ES-I3 (cell line): Measurements from ENCODE around the gene ADGRG7.
"Not testable (repeated sequence)": the region's sequence is repeated elsewhere in the genome, so short reads cannot be mapped to it uniquely, and the experiment has no call there.

Source experiments
- H3K36me3 ChIP-seq: 2 replicates; pipeline ENCODE4 v1.6.1; 2013; ENCODE audit warnings: mild to moderate bottlenecking, low read length, control low read depth, moderate library complexity; ENCODE audit not compliant: insufficient read depth
- H3K4me1 ChIP-seq: 2 replicates; pipeline ENCODE4 v1.6.1; 2013; ENCODE audit warnings: mild to moderate bottlenecking, control low read depth, low read length; ENCODE audit not compliant: insufficient read depth
- H3K9ac ChIP-seq: 2 replicates; pipeline ENCODE4 v1.6.1; 2013; ENCODE audit warnings: low read depth, mild to moderate bottlenecking, low read length, moderate library complexity
- H3K9me3 ChIP-seq: 2 replicates; pipeline ENCODE4 v1.6.1; 2013; ENCODE audit warnings: mild to moderate bottlenecking, low read length, moderate library complexity; ENCODE audit not compliant: control insufficient read depth, insufficient read depth

Gene ADGRG7

GRCh38 chr3:100609305-100609704, at the start of gene ADGRG7:
Gene ADGRG7 (plus strand): TSS chr3:100609601. CDS start chr3:100609857, 256 bp downstream.
- Histone ChIP-seq H3K9ac (no peak within 1 kb of the TSS), H3K4me1 (no peaks in the 10 kb centered on the region), H3K9me3 (no peaks in the 10 kb centered on the region), H3K36me3 (no peaks in the 10 kb centered on the region)

GRCh38 chr3:100560426-100560825, 49.0 kb upstream of the ADGRG7 start:
- peaks cover 20% of the 10 kb centered on the region for H3K4me1 ChIP-seq
- no peak overlapping the region for H3K9ac ChIP-seq
- no peaks in the 10 kb centered on the region for H3K36me3 ChIP-seq
- no peaks in the 10 kb centered on the region for H3K9me3 ChIP-seq

- H3K4me1 ChIP-seq, result peaks cover 20% of the 10 kb centered on the region
- H3K9ac ChIP-seq, result no peak overlapping the region
- no peaks in the 10 kb centered on the region for H3K36me3 ChIP-seq
- H3K9me3 ChIP-seq, result no peaks in the 10 kb centered on the region
These were observed 47.8 kb upstream of the ADGRG7 start for GRCh38 chr3:100561459-100562158.

- Histone ChIP-seq H3K36me3 (no peaks in the 10 kb centered on the region), H3K4me1 (peaks cover 20% of the 10 kb centered on the region), H3K9me3 (no peaks in the 10 kb centered on the region), H3K9ac (no peak overlapping the region)
These were observed 47.1 kb upstream of the ADGRG7 start for GRCh38 chr3:100562224-100562857.

- H3K4me1 ChIP-seq, result peaks cover 20% of the 10 kb centered on the region
- H3K9me3 ChIP-seq, result no peaks in the 10 kb centered on the region
- H3K36me3 ChIP-seq, result no peaks in the 10 kb centered on the region
- no peak overlapping the region for H3K9ac ChIP-seq
These were observed 46.2 kb upstream of the ADGRG7 start for GRCh38 chr3:100563228-100563627.

- H3K9ac ChIP-seq, result no peak overlapping the region
- no peaks in the 10 kb centered on the region for H3K9me3 ChIP-seq
These were observed 45.7 kb upstream of the ADGRG7 start for GRCh38 chr3:100563652-100564211.

GRCh38 chr3:100570811-100571210, 38.6 kb upstream of the ADGRG7 start:
- H3K9me3 ChIP-seq, result no peaks in the 10 kb centered on the region
- H3K36me3 ChIP-seq, result no peaks in the 10 kb centered on the region
- H3K9ac ChIP-seq, result no peak overlapping the region
- no peaks in the 10 kb centered on the region for H3K4me1 ChIP-seq

More at GRCh38 chr3:100563652-100564211, 45.7 kb upstream of the ADGRG7 start:
- H3K4me1 ChIP-seq, result peaks cover 20% of the 10 kb centered on the region
- H3K36me3 ChIP-seq, result no peaks in the 10 kb centered on the region

- Histone ChIP-seq H3K36me3 (no peaks in the 10 kb centered on the region), H3K9me3 (no peaks in the 10 kb centered on the region), H3K9ac (no peak overlapping the region), H3K4me1 (no peaks in the 10 kb centered on the region; the same call in 1 of the 2 replicates)
These were observed 34.9 kb upstream of the ADGRG7 start for GRCh38 chr3:100574536-100574935.

- Histone ChIP-seq H3K9ac (no peak overlapping the region), H3K4me1 (no peaks in the 10 kb centered on the region; the same call in 1 of the 2 replicates), H3K9me3 (no peaks in the 10 kb centered on the region), H3K36me3 (no peaks in the 10 kb centered on the region)
These were observed 33.7 kb upstream of the ADGRG7 start for GRCh38 chr3:100575704-100576103.

GRCh38 chr3:100577382-100578008, 31.9 kb upstream of the ADGRG7 start:
- Histone ChIP-seq H3K36me3 (no peaks in the 10 kb centered on the region), H3K9ac (no peak overlapping the region), H3K4me1 (no peaks in the 10 kb centered on the region; the same call in 1 of the 2 replicates), H3K9me3 (no peaks in the 10 kb centered on the region)

GRCh38 chr3:100578646-100579045, 30.8 kb upstream of the ADGRG7 start:
- Histone ChIP-seq H3K4me1 (no peaks in the 10 kb centered on the region; the same call in 1 of the 2 replicates), H3K9ac (no peak overlapping the region), H3K9me3 (0 out of 2 replicates have a peak, but pooled peaks cover 4% of the 10 kb centered on the region), H3K36me3 (no peaks in the 10 kb centered on the region)

GRCh38 chr3:100580147-100580546, 29.3 kb upstream of the ADGRG7 start:
- peaks cover 9% of the 10 kb centered on the region; the same call in 1 of the 2 replicates for H3K9me3 ChIP-seq
- H3K4me1 ChIP-seq, result no peaks in the 10 kb centered on the region; the same call in 1 of the 2 replicates
- H3K9ac ChIP-seq, result no peak overlapping the region
- no peaks in the 10 kb centered on the region for H3K36me3 ChIP-seq

- Histone ChIP-seq H3K9ac (no peak overlapping the region), H3K36me3 (no peaks in the 10 kb centered on the region), H3K4me1 (no peaks in the 10 kb centered on the region; the same call in 1 of the 2 replicates), H3K9me3 (peaks cover 16% of the 10 kb centered on the region; the same call in 1 of the 2 replicates)
These were observed 27.8 kb upstream of the ADGRG7 start for GRCh38 chr3:100581650-100582049.

- H3K36me3 ChIP-seq, H3K4me1 ChIP-seq, H3K9ac ChIP-seq: not testable (repeated sequence)
- H3K9me3 ChIP-seq, result peaks cover 16% of the 10 kb centered on the region; the same call in 1 of the 2 replicates
These were observed 27.2 kb upstream of the ADGRG7 start for GRCh38 chr3:100582157-100582556.
